HEK293T (cell line): ENCODE results near the gene TMEM203.

ENCODE experiments used
- ARNT ChIP-seq: fragments of 450-650 bp; IDR thresholded peaks from 2 replicates; pipeline ENCODE4 v1.6.1; 2017; ENCODE audit warnings: mild to moderate bottlenecking
- BHLHE40 ChIP-seq: fragments of 450-650 bp; IDR thresholded peaks from 2 replicates; pipeline ENCODE4 v1.6.1; 2016; ENCODE audit warnings: mild to moderate bottlenecking, moderate library complexity, borderline replicate concordance
- CTBP1 ChIP-seq: fragments of 450-650 bp; IDR thresholded peaks from 2 replicates; pipeline ENCODE4 v1.6.1; 2016; ENCODE audit warnings: borderline replicate concordance
- ELF4 ChIP-seq: fragments of 450-650 bp; IDR thresholded peaks from 2 replicates; pipeline ENCODE4 v1.6.1; 2017; ENCODE audit warnings: antibody characterized with exemption
- FOXA1 ChIP-seq: fragments of 450-650 bp; IDR thresholded peaks from 2 replicates; pipeline ENCODE4 v1.6.1; 2016; ENCODE audit warnings: mild to moderate bottlenecking
- FOXK2 ChIP-seq: fragments of 450-650 bp; IDR thresholded peaks from 2 replicates; pipeline ENCODE4 v1.6.1; 2016; ENCODE audit warnings: mild to moderate bottlenecking
- FOXM1 ChIP-seq: fragments of 450-650 bp; IDR thresholded peaks from 2 replicates; pipeline ENCODE4 v1.6.1; 2017; ENCODE audit warnings: mild to moderate bottlenecking, borderline replicate concordance
- SP1 ChIP-seq: fragments of 450-650 bp; IDR thresholded peaks from 2 replicates; pipeline ENCODE4 v1.6.1; 2017
- ZNF384 ChIP-seq: fragments of 450-650 bp; IDR thresholded peaks from 2 replicates; pipeline ENCODE4 v1.6.1; 2016

- TF ChIP-seq ELF4 (peak; percentile 87), BHLHE40 (no peak), SP1 (0 out of 2 replicates have a peak, but pooled peaks have one; percentile 33), FOXK2 (no peak), ZNF384 (no peak), FOXM1 (0 out of 2 replicates have a peak, but pooled peaks have one; percentile 48), FOXA1 (no peak), ARNT (no peak), CTBP1 (no peak)
Measured at GRCh38 chr9:137200311-137201204, 4.9 kb downstream of the TMEM203 start, which contains the start of gene TPRN.
